CD4-positive, alpha-beta T cell treated with Interleukin-17A for 1 hour (primary cell): ENCODE results near the gene ZNF726.
"Not testable (repeated sequence)": the region's sequence is repeated elsewhere in the genome, so short reads cannot be mapped to it uniquely, and the experiment has no call there.

Source experiments
- DNase-seq: peaks from one replicate; pipeline ENCODE4 v3.0.0-alpha.2; 2020

ZNF726 gene

GRCh38 chr19:23914402-23915286, at the start of gene ZNF726:
ZNF726 (plus strand) TSS chr19:23914886; CDS start chr19:23914995, 109 bp downstream.
- peak; percentile 95 for DNase-seq

GRCh38 chr19:23867895-23868294, 46.8 kb upstream of the ZNF726 start:
- no peak for DNase-seq

GRCh38 chr19:23868630-23869029, 46.1 kb upstream of the ZNF726 start:
- DNase-seq: no peak

GRCh38 chr19:23872282-23872919, 42.3 kb upstream of the ZNF726 start:
- no peak for DNase-seq

GRCh38 chr19:23876261-23876660, 38.4 kb upstream of the ZNF726 start:
- no peak for DNase-seq

GRCh38 chr19:23876756-23877155, 37.9 kb upstream of the ZNF726 start:
- not testable (repeated sequence) for DNase-seq

- no peak for DNase-seq
Measured at GRCh38 chr19:23882493-23882892, 32.2 kb upstream of the ZNF726 start.

GRCh38 chr19:23884363-23884762, 30.3 kb upstream of the ZNF726 start:
- DNase-seq: no peak

GRCh38 chr19:23887642-23888041, 27.0 kb upstream of the ZNF726 start:
- no peak for DNase-seq

- DNase-seq: not testable (repeated sequence)
Measured at GRCh38 chr19:23896096-23896495, 18.6 kb upstream of the ZNF726 start.

- no peak for DNase-seq
Measured at GRCh38 chr19:23896912-23897311, 17.8 kb upstream of the ZNF726 start.

- DNase-seq: no peak
Measured at GRCh38 chr19:23901360-23901759, 13.3 kb upstream of the ZNF726 start.

GRCh38 chr19:23904406-23904805, 10.3 kb upstream of the ZNF726 start:
- no peak for DNase-seq

GRCh38 chr19:23905771-23906170, 8.9 kb upstream of the ZNF726 start:
- DNase-seq: no peak

- DNase-seq: no peak
Measured at GRCh38 chr19:23906835-23907234, 7.9 kb upstream of the ZNF726 start.

- no peak for DNase-seq
Measured at GRCh38 chr19:23908165-23908564, 6.5 kb upstream of the ZNF726 start.

GRCh38 chr19:23909222-23909621, 5.5 kb upstream of the ZNF726 start:
- no peak for DNase-seq

- DNase-seq: no peak
Measured at GRCh38 chr19:23913931-23914330, 755 bp upstream of the ZNF726 start.

- no peak for DNase-seq
Measured at GRCh38 chr19:23916991-23917390, 2.3 kb downstream of the ZNF726 start.

GRCh38 chr19:23917856-23918255, 3.2 kb downstream of the ZNF726 start:
- no peak for DNase-seq

GRCh38 chr19:23925285-23925684, 10.6 kb downstream of the ZNF726 start:
- no peak for DNase-seq

GRCh38 chr19:23932878-23933277, 18.2 kb downstream of the ZNF726 start:
- DNase-seq: no peak

GRCh38 chr19:23937031-23937430, 22.3 kb downstream of the ZNF726 start:
- not testable (repeated sequence) for DNase-seq

GRCh38 chr19:23943411-23943810, 28.7 kb downstream of the ZNF726 start:
- no peak for DNase-seq
